ENCODE measurements around the gene TAF1D.
"Not testable (repeated sequence)": the region's sequence is repeated elsewhere in the genome, so short reads cannot be mapped to it uniquely, and the experiment has no call there.

The TAF1D gene, protein sequence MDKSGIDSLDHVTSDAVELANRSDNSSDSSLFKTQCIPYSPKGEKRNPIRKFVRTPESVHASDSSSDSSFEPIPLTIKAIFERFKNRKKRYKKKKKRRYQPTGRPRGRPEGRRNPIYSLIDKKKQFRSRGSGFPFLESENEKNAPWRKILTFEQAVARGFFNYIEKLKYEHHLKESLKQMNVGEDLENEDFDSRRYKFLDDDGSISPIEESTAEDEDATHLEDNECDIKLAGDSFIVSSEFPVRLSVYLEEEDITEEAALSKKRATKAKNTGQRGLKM

DNA sequence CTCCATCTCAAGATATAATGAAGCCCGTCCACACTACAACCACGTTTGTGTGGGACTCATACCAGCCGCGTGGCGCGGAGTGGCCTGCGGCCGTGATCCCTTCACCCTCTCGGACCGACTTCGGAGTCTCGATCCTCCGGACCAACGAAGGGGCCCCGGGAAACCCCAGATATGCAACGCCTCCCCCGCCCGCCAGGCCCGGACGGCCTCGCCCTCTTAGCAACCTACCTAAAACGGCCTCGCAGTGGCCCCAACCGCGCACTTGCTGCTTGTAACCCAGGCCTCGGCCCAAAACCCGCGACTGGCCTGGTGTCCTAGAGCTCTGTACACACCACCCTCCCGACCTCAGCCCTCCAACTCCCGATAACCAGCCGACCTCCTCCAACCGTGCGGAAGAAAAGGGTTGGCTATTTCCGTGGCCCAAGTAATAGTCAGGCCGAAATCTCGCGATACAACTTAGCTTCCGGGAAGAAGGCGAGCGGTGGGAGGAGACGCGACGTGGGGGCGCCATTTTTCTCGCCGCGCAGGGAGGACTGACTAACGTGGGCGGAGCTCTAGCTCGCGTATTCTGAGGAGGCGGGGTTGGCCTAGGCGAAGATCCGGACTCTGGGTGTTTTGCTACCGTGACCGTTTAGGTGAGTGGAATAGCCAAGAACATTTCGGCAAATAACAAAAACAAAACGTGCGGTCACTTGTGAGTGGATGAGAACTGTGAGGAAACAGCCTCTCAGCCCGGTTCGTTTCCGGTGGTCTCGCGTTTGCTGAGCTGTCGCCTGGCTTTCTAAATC is at the start of gene TAF1D, which contains the start of gene C11orf54:
TAF1D (minus strand) TSS at position 402 of the 788 bp plus-strand sequence. CDS start 2,191 bp downstream, outside the sequence.
C11orf54 (plus strand) TSS at position 579 of the 788 bp plus-strand sequence. CDS start 5,722 bp downstream, outside the sequence.
- DNase-seq: peak; percentile 91

DNA sequence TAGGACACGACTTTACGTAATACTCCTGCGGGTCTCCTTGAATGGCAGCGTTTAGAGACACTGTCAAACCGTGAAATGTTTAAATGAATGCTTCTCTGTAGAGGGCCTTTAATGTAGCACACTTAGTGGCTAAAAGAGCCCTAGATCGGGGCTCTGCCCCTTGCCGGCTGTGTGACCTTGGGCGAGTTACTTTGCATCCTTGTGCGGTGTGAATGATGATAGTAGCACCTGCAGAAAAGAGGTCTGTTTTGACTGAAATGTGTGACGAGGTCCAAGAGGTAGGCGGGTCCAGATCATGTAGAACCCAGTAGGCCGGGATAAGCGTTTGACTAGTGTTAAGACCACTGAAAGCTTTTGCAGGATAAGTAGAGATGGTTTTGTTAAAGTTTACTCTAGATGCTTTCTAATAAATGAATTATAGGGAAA is 43.7 kb upstream of the TAF1D start:
- no peak for DNase-seq

- peak; percentile 85 for DNase-seq
Measured at GRCh38 chr11:93784145-93784934, 43.0 kb upstream of the TAF1D start, which contains the start of gene MED17. Gene MED17, plus strand, starts transcription at chr11:93784282. Its CDS starts 232 bp downstream, at chr11:93784514.

GRCh38 chr11:93783765-93784144 is 42.5 kb upstream of the TAF1D start:
- no peak for DNase-seq

- no peak for DNase-seq
Measured at GRCh38 chr11:93783362-93783761, 42.1 kb upstream of the TAF1D start.

DNA sequence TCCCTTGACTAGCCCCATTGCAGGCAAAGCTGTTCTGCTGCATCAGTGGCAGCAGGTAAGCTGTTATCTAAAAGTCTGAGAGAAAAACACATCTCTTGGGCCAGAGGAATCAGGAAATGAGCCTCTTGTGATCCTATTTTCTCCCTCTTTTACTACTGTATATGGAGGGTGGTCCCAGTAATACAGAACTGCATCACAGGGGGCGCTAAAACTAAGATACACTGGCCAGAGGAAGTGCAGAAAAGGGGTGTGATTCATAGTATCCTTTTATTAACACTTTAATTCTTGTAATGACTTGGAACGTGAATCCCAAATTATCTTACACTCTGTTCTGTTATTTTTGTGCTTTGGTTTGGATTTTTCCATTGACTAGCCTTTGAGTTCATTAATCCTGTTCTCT is 34.0 kb upstream of the TAF1D start:
- DNase-seq: no peak

DNA sequence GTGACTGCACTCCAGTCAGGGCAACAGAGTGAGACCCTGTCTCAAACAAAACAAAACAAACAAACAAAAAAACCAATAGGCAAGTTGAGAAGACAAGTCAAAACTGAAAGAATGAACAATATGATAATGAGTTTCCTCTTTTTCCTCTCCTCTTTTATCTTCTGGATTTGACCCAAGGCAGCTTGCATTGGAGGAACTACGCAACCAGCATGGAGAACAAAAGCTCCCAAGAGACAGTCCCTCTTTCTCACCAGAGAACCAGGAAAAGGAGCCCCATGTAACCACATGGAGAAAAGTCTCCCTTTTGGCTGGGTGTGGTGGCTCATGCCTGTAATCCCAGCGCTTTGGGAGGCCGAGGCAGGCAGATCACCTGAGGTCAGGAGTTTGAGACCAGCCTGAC is 33.3 kb upstream of the TAF1D start:
- not testable (repeated sequence) for DNase-seq

DNA sequence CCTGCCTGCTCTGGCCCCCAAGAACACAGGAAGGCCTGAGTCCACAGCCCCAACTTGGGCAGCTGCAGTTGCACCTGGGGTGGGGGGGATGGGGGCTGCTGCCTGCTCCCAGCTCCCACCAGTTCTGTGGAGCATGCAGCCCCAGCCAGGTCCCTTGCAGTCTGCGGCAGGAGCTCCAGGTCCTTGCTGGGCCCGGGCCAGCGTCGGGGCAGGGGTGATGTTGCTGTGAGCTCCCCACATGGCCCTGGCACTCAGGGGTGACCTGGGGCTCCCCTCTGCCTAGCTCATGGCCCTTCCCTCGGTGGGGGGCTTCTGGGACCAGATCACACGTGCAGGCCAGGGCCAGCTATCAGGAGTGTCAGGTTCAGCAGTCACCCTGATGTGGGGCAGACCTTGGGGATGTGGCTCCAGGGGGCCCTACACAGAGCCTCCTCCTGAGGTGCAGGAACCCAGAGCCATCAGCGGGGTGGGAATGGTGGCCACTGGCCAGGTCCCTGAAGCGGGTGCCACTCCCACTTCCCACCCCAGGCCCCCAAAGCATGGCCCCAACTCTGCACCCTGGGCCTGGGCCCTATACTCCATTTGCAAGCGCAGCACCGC is 32.4 kb upstream of the TAF1D start:
- DNase-seq: no peak

DNA sequence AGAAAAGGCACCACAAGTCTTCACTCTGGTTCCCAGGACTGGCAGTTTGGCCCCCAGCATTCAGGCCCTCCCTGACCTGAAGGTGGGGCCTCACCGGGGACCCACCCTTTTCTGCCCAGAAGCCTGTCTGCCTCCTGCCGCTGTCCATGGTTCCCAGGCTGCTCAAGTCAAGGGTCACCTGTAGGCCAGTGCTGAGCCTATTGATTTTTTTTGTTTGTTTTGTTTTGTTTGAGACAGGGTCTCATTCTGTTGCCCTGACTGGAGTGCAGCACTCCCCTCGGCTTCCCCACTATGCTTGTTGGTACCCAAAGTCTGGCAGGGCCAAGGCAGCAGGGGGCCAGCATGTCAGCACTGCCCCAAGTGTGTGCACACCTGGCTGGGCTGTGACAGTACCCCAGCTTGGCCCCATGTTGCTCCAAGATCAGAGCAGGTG is 31.8 kb upstream of the TAF1D start:
- no peak for DNase-seq

- DNase-seq: no peak
Measured at GRCh38 chr11:93772123-93772522, 30.8 kb upstream of the TAF1D start.

DNA sequence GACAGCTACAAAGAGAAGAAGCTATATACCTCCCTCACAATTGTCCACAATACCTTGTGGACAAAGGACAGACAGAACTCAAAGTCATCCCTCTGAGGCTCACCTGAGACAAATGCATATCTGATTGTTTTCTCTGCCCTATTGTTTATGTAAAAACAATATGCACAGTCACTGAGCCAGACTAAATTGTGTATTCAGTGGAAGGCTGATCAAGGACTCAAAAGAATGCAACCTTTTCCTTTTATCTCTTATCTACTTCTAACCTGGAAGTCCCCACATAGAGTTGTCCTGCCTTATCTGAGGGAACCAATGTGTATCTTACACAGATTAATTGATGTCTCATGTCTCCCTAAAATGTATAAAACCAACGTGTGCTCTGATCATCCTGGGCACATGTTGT is 28.9 kb upstream of the TAF1D start:
- DNase-seq: no peak

GRCh38 chr11:93767018-93767417 is 25.7 kb upstream of the TAF1D start:
- no peak for DNase-seq

GRCh38 chr11:93766504-93766903 is 25.2 kb upstream of the TAF1D start:
- no peak for DNase-seq

GRCh38 chr11:93765551-93765950 is 24.3 kb upstream of the TAF1D start:
- DNase-seq: no peak

DNA sequence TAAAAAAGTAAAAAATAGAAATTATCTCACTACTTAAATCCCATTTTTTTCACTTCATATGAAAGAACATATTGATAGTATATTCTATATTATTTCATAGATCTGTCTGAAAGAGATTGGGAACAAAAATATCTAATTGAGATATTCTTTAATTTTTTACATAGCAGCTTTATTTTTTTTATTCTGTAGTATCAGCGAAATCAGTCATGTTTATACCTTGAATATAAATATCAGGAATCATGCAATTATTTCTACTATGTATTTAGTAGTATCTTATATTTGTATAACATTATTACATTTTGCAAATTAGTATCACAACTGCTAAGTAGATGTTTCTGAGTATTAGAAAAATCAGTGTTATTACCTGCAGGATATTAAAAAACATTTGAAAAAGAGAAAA is 20.6 kb upstream of the TAF1D start:
- DNase-seq: no peak

GRCh38 chr11:93759123-93759522 is 17.8 kb upstream of the TAF1D start:
- not testable (repeated sequence) for DNase-seq

GRCh38 chr11:93757924-93758865 is 16.9 kb upstream of the TAF1D start:
- no peak for DNase-seq

GRCh38 chr11:93757301-93757700 is 16.0 kb upstream of the TAF1D start:
- no peak for DNase-seq

DNA sequence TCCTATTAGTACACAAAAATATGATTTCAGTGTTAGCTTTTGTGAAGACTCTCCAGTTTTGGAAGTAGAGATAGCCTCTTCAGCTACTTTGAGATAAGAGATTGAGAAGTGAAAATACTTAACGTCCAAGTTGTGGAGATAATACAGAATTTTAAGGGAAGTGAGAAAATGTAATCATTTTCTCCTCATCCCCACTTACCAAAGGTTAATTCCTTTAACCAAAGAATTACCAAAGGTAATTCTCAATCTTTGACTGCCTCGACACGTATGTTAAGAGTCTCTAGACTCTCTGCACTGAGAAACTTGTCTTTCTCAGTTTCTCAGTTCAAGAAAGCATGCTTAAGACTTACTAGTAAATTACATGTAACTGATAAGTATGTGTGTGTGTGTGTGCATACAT is 15.5 kb upstream of the TAF1D start:
- DNase-seq: no peak

DNA sequence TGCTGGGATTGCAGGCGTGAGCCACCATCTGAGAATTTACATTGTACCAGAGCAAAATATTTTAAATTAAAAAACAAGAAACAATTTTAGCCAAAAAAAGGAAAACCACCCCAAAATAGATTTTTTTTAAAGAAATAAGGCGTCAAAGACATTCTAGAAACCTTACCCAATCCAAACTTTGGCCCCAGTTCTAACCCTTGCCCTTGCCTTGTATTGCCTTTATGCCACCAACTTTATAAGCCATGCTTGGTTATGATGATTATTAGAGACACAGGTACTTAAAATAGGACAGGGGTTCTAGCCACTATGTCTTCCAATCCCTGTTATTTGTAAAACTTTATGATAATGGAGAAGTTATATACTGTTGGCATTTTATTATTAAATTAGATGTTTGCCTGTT is 11.9 kb upstream of the TAF1D start:
- no peak for DNase-seq

GRCh38 chr11:93751001-93751400 is 9.7 kb upstream of the TAF1D start:
- no peak for DNase-seq

DNA sequence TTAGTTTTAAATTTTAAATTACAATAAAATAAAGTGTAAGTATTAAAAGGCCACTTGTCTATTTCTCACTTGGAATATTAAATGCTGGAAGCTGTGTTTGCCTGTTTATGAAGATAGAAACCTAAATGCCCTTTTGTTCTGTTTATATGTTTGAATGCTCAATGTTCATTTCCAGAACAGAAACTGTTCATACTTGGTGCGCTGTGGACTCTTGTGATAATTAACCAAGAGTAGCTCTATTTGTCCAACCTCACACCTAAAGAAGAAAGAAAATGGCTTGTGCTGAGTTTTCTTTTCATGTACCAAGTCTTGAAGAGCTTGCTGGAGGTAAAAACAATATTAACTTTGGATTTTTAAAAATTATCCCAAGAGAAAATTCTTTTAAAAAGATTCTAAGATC is 5.8 kb upstream of the TAF1D start:
- DNase-seq: no peak
